Umbilical cord (tissue), 2 donors: ENCODE data around the gene CPED1. TPM values are rescaled to one million over a fixed set of nuclear protein-coding genes. Genes with fewer than 3 reads are reported as not detected.
A peak's percentile ranks its signal among the peaks of the same experiment; 100 is the strongest.
"Not testable (repeated sequence)": the region's sequence is repeated elsewhere in the genome, so short reads cannot be mapped to it uniquely, and the experiment has no call there.

Experiments
- DNase-seq: peaks from one replicate; pipeline ENCODE4 v3.0.0-alpha.2; 2015; ENCODE audit warnings: low spot score
- total RNA-seq: library from RNA; depleted of rRNA; stranded (reverse); fragments of >200 nt; gene quantifications from one replicate; pipeline ENCODE4 v1.2.3, GENCODE V29; 2014; ENCODE audit warnings: low replicate concordance; ENCODE audit not compliant: insufficient read depth

Gene CPED1
- total RNA-seq, 1 donor from 2014 or later, result 64.8 TPM

DNA sequence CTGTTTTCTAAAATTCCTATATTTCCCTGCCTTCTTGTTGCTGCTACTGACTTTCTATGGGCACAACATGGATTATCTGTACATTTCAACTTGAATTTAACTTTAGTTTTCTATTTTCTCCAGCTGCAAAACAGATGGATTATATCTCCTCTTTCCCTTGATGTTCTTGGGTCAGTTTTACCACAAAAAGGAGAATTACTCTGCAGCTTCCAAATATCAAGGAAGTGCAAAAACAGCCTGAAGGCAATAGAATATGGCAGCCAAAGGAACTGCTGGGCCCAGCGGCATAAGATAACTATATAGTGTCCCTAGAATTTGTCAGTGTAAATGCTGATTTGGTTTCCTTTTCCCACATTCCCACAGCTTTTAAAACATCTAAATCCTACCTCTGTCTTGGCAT, 29.1 kb downstream of the CPED1 start:
- no peak for DNase-seq

DNA sequence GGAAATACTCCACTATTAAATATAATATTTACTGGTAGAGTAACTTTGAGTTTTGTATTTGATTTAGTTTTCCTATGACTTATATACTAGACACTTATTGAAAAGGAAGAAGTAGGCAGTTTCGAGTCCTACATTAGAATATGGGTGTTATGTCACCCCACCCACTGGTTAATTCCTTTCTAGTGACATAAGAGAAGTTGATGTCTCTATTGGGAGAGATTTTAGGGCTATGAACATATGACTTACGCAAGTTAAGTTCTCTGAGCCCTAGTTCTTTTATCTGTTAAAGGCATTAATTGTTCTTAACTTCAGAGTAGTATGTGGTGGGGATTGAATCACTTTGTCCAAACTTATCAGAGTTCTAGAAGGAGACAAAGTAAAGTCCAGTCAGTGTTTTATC, 30.5 kb downstream of the CPED1 start:
- DNase-seq, result peak; percentile 87

DNA sequence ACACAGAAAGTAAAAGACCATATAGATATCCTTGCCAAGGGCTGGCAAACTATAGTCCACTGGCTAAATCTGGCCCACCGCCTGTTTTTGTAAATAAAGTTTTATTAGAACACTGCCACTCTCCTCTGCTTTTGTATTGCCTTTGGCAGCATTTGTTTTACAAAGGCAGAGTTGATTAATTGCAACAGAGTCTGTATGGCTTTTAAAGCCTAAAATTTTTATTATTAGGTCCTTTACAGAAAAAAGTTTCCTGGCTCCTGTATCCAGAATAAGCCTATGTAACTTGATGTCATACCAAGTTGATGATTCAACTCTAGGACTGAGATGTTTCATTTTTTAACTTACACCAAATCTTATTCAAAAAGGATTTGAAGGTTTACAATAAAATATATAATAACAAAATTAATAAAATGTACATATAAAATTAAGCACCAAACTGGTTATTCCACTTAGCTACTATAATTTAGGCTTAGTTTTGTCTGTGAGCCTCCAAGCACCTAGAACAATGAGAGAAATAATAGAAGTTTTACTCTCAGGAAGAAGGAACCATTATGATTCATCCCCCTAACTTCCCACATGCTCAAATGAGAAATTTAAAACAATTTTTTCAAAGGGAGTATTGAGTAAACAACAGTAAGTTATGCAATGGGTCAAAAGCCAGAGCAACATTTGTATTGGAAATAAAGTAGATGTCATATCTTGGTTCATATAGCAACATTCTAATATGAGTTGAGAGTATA, 31.9 kb downstream of the CPED1 start:
- DNase-seq, result no peak

GRCh38 chr7:121020989-121021969, 32.8 kb downstream of the CPED1 start:
- no peak for DNase-seq

DNA sequence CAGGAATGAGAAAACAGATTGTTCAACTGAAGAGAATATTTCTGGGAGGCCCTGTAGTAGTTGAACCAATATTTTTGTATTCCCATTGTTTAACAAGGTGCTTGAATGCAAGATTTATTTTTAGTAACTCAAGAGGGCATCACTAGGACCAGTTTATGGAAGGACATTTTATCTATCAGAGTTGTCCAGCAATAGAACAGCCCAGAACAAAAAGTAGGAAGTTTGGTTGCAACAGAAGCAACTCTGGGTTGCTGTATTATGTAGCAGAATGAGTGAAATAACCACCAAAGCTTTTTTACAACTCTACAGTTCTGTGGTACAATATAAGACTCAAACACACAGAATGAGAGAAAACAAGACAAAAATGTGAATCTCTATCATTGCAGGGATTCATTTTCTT, 34.7 kb downstream of the CPED1 start:
- DNase-seq, result no peak

DNA sequence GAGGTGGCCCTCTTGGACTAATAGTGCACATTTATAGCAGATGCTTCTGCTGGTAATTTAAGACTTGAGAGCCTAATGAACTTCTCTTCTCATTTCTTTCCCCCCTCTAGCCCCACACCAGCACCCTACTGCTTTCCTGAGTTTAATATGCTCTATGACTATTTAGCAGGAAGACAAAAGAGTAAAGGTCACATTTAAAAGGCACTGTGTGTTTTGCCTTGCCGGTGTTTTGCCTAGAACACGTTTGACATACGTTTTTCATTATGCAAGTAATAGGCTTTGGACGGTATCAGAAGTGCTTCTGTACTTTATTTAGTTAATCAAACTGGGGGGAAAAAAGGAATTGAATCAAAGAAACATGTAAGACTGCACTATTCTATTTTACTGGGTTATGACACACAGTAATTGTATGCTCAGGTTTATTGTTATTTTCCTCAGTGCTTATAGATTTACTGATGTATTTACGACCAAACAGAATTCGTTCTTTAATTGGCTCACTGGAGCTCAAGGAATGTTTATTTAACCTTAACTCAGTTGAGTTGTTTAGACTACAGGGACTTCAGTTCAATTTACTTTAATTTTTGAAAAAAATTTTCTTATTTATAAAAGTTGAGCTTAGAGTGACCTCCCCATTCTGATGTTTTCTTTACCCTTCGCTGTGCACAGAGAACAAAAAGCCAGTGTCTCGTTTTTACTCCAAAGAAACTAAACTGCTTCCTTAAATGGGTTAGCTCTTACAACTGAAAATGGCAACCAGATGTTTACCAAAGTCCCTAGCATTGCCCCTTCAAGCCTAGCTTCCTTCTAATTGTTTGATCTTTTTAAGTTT, 35.4 kb downstream of the CPED1 start:
- DNase-seq, result peak; percentile 55

DNA sequence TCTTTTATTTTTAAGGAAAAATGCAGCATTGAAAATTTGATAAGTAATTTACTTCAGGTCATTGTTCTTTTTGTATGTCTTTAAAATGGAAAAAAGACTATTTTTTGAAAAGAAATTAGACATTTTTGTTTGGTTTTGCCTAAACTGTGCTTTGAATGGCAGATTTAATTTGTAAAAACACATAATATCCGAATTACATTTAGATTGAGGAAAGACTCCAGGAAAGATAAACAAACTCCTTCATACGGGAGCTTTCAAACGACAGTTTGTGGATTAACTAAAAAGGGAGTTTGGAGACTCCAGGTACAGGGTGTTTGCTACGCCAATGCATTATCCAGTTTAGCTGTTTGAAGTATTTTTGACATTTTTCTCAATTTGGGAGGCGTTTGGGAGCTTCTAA, 36.1 kb downstream of the CPED1 start:
- DNase-seq, result no peak

- DNase-seq, result no peak
These were observed 37.6 kb downstream of the CPED1 start for GRCh38 chr7:121026159-121026558.

DNA sequence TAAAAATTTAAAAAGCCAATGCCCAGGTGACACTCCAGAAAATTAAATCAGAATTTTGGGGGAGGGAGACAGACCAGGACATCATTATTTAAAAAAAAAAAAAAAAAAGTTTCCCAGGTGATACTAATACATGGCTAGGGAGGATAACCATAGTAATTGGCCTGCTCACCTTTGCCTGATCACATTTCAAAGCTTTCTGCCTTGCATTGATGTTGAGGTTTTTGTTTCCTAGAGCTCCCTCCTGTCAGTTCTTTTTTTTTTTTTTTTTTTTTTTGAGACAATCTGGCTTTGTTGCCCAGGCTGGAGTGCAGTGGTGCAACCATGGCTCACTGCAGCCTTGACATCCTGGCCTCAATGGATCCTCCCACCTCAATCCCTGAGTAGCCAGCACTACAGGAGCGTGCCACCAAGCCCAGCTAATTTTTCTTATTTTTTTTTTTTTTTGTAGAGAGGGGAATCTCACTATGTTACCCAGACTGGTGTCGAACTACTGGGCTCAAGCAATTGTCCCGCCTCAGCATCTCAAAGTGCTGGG, 38.1 kb downstream of the CPED1 start:
- no peak for DNase-seq

DNA sequence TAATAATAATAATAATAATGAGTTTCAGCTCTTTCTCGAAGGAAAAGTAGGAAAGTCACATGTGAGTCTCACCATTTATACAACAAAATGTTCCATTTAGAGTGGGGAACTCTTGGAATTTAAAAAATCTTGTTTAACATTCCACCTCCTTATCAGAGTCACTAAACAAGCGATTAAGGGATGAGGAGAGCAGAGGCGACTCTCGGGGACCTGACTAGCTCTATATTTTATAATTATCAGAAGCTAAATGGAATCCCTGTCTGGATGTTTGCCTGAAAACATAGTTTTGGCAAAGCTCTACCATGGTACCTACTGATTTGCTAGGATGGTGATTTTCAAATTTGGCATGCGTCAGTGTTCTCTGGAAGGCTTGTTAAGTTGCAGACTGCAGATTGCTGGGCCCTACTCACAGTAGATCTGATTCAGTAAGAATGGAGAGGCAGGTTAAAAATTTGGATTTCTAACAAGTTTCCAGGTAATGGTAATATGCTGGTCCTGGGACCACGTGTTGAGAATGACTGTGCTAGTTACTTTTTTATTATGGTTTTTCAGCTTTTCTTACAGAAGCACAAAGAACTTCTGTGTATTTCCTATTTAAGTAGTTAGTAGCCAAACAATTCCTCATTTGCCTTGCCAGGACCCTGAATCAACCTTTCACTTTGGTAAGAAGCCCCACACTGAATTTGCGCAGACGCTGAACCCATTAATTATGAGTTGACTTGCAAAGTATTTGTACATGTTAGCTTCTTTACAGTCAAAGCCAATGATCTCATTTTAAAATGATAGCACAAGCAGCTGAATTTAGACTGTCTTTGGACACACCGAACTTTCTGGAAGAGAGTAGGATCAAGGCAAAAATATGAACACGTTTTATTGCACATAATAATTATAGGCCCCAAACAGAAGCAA, 39.5 kb downstream of the CPED1 start:
- DNase-seq, result peak; percentile 41

- no peak for DNase-seq
These were observed 40.8 kb downstream of the CPED1 start for GRCh38 chr7:121029302-121029701.

DNA sequence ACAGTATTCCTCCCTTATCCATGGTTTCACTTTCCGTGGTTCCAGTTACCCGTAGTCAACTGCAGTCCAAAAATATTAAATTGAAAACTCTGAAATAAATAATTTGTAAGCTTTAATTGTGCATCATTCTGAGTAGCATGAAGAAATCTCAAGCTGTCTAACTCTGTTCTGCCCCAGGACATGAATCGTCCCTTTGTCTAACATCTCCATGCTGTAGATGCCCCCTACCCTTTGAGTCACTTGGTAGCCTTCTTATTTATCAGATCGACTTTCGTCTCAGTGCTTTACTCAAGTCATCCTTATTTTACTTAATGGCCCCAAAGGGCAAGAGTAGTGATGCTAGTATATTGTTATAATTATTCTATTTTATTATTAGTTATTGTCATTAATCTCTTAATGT, 41.8 kb downstream of the CPED1 start:
- no peak for DNase-seq

GRCh38 chr7:121032645-121033460, 44.3 kb downstream of the CPED1 start:
- DNase-seq, result peak; percentile 66

- DNase-seq, result no peak
These were observed 46.4 kb downstream of the CPED1 start for GRCh38 chr7:121034929-121035328.

- DNase-seq, result not testable (repeated sequence)
These were observed 48.3 kb downstream of the CPED1 start for GRCh38 chr7:121036776-121037175.

DNA sequence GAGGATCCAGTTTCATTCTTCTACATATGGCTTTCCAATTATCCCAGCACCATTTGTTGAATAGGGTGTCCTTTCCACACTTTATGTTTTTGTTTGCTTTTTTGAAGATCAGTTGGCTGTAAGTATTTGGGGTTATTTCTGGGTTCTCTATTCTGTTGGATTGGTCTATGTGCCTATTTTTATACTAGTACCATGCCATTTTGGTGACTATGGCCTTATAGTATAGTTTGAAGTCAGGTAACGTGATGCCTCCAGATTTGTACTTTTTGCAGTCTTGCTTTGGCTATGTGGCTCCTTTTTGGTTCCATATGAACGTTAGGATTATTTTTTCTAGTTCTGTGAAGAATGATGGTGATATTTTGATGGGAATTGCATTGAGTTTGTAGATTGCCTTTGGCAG, 48.8 kb downstream of the CPED1 start:
- DNase-seq, result not testable (repeated sequence)

- no peak for DNase-seq
These were observed 49.6 kb downstream of the CPED1 start for GRCh38 chr7:121037957-121038716.

GRCh38 chr7:121038717-121039509, 50.4 kb downstream of the CPED1 start:
- DNase-seq, result no peak
